ENCODE measurements around the gene CCDC190.

GRCh38 chr1:162846256-162847212 lies 14.4 kb downstream of the CCDC190 start:
- TF ChIP-seq POLR2A (IDR thresholded peaks at IDR 0.05) (no peak), POLR2AphosphoS5 (IDR thresholded peaks at IDR 0.05) (no peak)
- TF ChIP-seq, protein P1, sequence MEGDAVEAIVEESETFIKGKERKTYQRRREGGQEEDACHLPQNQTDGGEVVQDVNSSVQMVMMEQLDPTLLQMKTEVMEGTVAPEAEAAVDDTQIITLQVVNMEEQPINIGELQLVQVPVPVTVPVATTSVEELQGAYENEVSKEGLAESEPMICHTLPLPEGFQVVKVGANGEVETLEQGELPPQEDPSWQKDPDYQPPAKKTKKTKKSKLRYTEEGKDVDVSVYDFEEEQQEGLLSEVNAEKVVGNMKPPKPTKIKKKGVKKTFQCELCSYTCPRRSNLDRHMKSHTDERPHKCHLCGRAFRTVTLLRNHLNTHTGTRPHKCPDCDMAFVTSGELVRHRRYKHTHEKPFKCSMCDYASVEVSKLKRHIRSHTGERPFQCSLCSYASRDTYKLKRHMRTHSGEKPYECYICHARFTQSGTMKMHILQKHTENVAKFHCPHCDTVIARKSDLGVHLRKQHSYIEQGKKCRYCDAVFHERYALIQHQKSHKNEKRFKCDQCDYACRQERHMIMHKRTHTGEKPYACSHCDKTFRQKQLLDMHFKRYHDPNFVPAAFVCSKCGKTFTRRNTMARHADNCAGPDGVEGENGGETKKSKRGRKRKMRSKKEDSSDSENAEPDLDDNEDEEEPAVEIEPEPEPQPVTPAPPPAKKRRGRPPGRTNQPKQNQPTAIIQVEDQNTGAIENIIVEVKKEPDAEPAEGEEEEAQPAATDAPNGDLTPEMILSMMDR (IDR thresholded peaks at IDR 0.05): no peak

All from breast epithelium (tissue), 3 donors.